Nephron progenitor cell (in vitro differentiated cells): ENCODE measurements around the gene ARHGAP24.
A peak's percentile ranks its signal among the peaks of the same experiment; 100 is the strongest.

Experiments used
- DNase-seq: peaks from one replicate; pipeline ENCODE4 v3.0.0; 2021
- H3K27ac Mint-ChIP-seq: 2 replicates; pipeline ENCODE4 v1.8.0; 2021; ENCODE audit warnings: mild to moderate bottlenecking, moderate library complexity, mixed read lengths
- H3K27me3 Mint-ChIP-seq: 2 replicates; pipeline ENCODE4 v1.8.0; 2021; ENCODE audit warnings: mild to moderate bottlenecking, low read depth, mixed read lengths; ENCODE audit not compliant: poor library complexity
- H3K36me3 Mint-ChIP-seq: 2 replicates; pipeline ENCODE4 v1.8.0; 2021; ENCODE audit warnings: low read depth, mixed read lengths
- H3K4me1 Mint-ChIP-seq: 2 replicates; pipeline ENCODE4 v1.8.0; 2021; ENCODE audit warnings: mixed read lengths
- H3K4me3 Mint-ChIP-seq: 2 replicates; pipeline ENCODE4 v1.8.0; 2021; ENCODE audit warnings: mild to moderate bottlenecking, moderate library complexity, mixed read lengths
- H3K9me3 Mint-ChIP-seq: 2 replicates; pipeline ENCODE4 v1.8.0; 2021; ENCODE audit warnings: mild to moderate bottlenecking, moderate library complexity, mixed read lengths
- TF ChIP-seq, protein P1 (sequence below): fragments of 200-600 bp; sonication (generic); IDR thresholded peaks from 2 replicates; pipeline ENCODE4 v1.5.0; 2021; ENCODE audit warnings: antibody characterized with exemption

Gene ARHGAP24

DNA sequence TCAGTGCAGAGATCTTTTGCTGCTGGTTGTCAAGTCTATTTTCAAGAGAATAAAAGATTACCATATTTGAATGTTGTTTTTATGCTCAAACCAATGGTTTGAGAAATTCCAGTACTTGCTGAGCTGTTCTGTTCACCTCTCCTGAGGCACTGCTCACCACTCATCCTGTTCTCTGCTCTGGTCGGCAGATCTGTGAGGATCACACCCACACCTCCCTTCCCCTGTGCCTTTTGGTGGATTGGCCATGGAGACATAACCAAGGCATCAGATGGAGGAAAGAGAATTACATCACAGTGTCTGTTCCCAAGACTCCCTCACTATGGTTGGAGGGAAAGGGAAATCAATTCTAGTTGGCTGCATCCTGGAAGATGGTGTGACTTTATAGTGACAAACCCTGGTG, 391.6 kb downstream of the ARHGAP24 start:
- TF ChIP-seq, protein P1, sequence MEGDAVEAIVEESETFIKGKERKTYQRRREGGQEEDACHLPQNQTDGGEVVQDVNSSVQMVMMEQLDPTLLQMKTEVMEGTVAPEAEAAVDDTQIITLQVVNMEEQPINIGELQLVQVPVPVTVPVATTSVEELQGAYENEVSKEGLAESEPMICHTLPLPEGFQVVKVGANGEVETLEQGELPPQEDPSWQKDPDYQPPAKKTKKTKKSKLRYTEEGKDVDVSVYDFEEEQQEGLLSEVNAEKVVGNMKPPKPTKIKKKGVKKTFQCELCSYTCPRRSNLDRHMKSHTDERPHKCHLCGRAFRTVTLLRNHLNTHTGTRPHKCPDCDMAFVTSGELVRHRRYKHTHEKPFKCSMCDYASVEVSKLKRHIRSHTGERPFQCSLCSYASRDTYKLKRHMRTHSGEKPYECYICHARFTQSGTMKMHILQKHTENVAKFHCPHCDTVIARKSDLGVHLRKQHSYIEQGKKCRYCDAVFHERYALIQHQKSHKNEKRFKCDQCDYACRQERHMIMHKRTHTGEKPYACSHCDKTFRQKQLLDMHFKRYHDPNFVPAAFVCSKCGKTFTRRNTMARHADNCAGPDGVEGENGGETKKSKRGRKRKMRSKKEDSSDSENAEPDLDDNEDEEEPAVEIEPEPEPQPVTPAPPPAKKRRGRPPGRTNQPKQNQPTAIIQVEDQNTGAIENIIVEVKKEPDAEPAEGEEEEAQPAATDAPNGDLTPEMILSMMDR = no peak
- no peak for DNase-seq
- peak overlapping the region; percentile 53 for H3K4me3 Mint-ChIP-seq
- peak overlapping the region; percentile 97 for H3K27ac Mint-ChIP-seq
- peaks cover 3% of the 10 kb centered on the region for H3K27me3 Mint-ChIP-seq
- H3K9me3 Mint-ChIP-seq = no peaks in the 10 kb centered on the region
- H3K4me1 Mint-ChIP-seq = peaks cover 58% of the 10 kb centered on the region
- H3K36me3 Mint-ChIP-seq = peaks cover 5% of the 10 kb centered on the region

DNA sequence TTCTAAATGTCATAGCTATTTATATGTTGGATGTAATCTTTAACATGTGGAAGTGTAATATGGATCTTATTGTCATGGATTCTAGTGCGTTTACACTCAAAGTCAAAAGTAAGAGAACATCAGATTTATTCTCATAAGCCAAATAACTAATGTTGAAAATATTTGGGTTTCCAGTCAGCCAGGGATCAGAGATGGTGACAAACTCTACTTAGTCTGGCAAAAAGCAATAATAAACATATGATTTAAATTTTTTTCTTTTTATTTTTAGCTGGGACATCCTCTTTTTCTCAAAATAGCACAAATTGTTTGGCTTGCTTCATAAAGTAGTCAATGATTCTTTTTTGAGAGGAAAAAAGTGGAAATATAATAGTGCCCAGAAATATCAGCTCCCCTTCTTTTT, 392.3 kb downstream of the ARHGAP24 start:
- Mint-ChIP-seq H3K27me3 (peaks cover 3% of the 10 kb centered on the region), H3K36me3 (peaks cover 5% of the 10 kb centered on the region), H3K27ac (no peak overlapping the region), H3K4me1 (peaks cover 62% of the 10 kb centered on the region), H3K9me3 (no peaks in the 10 kb centered on the region), H3K4me3 (no peak overlapping the region)
- TF ChIP-seq, protein P1 = no peak
- no peak for DNase-seq

DNA sequence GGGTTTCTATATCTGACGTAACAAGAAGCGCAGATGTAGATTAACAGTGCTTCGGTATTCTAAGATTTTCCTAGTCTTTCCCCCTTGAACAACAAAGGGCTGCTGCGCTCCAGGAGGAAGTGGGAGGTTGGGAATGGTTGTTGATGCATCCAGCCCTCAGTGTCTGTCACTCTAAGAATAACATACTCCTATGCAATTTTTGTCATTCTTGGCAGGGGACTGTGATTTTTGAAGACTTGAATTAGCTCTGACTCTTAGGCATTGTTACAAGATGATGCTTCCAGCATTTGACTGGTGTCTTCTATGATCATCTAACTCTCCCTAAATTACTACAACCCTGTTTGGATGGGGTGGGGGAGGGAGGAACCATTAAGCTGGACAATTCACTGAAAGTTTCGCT, 394.2 kb downstream of the ARHGAP24 start:
- Mint-ChIP-seq H3K27me3 (peaks cover 3% of the 10 kb centered on the region), H3K36me3 (peaks cover 5% of the 10 kb centered on the region), H3K9me3 (no peaks in the 10 kb centered on the region), H3K4me1 (peaks cover 71% of the 10 kb centered on the region), H3K4me3 (peak overlapping the region; percentile 35), H3K27ac (peak overlapping the region; percentile 98)
- TF ChIP-seq, protein P1 = no peak
- DNase-seq = no peak

DNA sequence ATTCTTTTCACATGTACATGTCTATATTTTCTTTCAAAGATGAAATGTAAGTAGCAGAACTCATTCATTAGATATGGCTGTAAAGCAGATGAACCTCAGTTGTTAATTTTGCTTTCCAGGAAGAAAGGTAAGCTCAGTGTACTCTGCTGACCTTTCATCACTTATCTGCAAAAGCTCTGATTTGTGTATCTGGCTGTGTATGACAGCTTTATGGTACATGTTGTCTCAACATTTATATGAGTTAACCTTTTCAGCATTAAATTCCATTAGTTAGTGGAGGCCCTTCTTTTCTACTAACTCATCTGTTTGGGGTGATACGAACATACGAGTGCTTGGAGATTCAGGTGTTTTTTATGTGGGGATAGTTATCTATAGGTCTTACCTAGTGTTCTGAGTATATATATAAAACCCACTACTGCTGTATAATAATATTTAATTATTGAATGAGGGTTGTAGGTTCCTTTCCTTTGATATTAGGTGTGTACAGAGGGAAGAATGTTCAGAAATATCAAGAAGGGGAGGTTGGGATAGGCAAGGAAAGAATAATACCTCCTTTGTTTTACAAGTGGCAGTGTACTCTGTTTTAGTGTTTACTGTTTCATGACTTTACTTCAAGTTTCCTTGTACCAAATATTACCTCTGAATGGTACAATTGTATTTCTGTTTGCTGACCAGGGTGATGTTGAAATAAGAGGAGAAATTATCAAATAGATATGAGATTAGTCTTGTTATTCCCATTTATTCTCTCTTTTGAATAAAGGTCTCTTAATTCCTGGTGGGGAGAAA, 395.5 kb downstream of the ARHGAP24 start:
- H3K36me3 Mint-ChIP-seq = no peaks in the 10 kb centered on the region
- no peak overlapping the region for H3K4me3 Mint-ChIP-seq
- peaks cover 3% of the 10 kb centered on the region for H3K27me3 Mint-ChIP-seq
- no peaks in the 10 kb centered on the region for H3K9me3 Mint-ChIP-seq
- H3K27ac Mint-ChIP-seq = peak overlapping the region; percentile 71
- TF ChIP-seq, protein P1 = no peak
- DNase-seq = no peak
- H3K4me1 Mint-ChIP-seq = peaks cover 75% of the 10 kb centered on the region

DNA sequence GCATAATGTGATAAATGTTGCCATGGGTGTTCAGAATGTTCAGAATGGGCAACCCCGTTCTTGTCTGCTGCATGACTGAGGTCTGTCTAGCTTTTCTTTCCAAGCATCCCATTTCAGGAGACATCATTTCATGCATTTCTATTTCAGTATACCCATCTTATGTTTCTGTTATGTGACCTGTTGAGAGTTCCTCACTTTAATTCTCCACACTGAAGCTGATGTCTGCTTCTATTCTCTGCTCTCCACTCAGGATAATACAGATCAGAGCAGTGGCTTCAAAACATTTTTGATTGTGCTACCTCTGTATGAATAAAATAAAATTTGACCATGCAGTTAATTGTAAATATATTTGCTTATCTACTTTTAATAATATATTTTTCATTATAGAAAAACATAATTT, 398.6 kb downstream of the ARHGAP24 start:
- Mint-ChIP-seq H3K27ac (no peak overlapping the region), H3K4me3 (no peak overlapping the region), H3K9me3 (no peaks in the 10 kb centered on the region), H3K36me3 (no peaks in the 10 kb centered on the region), H3K4me1 (peaks cover 50% of the 10 kb centered on the region), H3K27me3 (no peaks in the 10 kb centered on the region)
- TF ChIP-seq, protein P1 = no peak
- DNase-seq = no peak

DNA sequence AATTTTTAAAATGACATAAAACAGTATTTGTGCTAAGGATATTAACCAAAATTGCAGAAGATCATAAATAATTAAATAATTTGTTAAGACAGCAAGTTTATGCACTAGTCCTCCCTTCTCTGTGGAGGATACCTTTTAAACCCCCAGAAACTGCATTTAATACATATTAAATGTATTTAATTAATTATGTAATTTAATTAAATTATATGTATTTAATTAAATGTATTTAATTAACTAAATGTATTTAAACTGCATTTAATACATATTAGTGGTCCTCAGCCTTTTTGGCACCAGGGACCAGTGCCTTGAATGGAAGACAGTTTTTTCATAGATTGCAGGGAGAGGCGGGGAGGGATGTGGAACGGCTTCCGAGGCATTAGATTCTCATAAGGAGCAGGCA, 404.6 kb downstream of the ARHGAP24 start:
- Mint-ChIP-seq H3K4me1 (peaks cover 29% of the 10 kb centered on the region), H3K27me3 (no peaks in the 10 kb centered on the region), H3K4me3 (no peak overlapping the region), H3K9me3 (peaks cover 5% of the 10 kb centered on the region), H3K36me3 (peaks cover 21% of the 10 kb centered on the region), H3K27ac (no peak overlapping the region)
- DNase-seq = no peak
- TF ChIP-seq, protein P1 = no peak
